Lower leg skin (tissue), 4 donors: ENCODE data around the gene FRMD8. TPM values are rescaled to one million over a fixed set of nuclear protein-coding genes. Genes with fewer than 3 reads are reported as not detected.
"Not testable (repeated sequence)": the region's sequence is repeated elsewhere in the genome, so short reads cannot be mapped to it uniquely, and the experiment has no call there.

Experiments used
- DNase-seq, 2 donors: peaks; one replicate each; pipeline ENCODE4 v3.0.0-alpha.2; 2019; ENCODE audit warnings: low spot score in 2 of 2
- H3K4me3 ChIP-seq: fragments of 200-600 bp; sonication (generic); 2 replicates; pipeline ENCODE4 v1.5.1; 2017; ENCODE audit warnings: mild to moderate bottlenecking, low read depth; ENCODE audit not compliant: poor library complexity, severe bottlenecking
- CTCF ChIP-seq, 3 donors: fragments of 450-650 bp; IDR thresholded peaks; one replicate each; pipeline ENCODE4 v1.5.1; 2016; ENCODE audit warnings: antibody characterized with exemption in 3 of 3, mild to moderate bottlenecking in 3 of 3, moderate library complexity in 2 of 3
- POLR2A ChIP-seq, 2 donors: fragments of 450-650 bp; IDR thresholded peaks; one replicate each; pipeline ENCODE4 v1.6.1; 2016 to 2017; ENCODE audit warnings: antibody characterized with exemption in 2 of 2, mild to moderate bottlenecking in 1 of 2, moderate library complexity in 1 of 2
- WGBS, 2 donors: methylation state at CpG; one replicate each; pipeline ENCODE4 v1.1.5; 2018; 5-methylcytosine and 5-hydroxymethylcytosine counted together
- intact Hi-C: fragments of 100-400 bp; cut with DNase I; formaldehyde crosslinking; loops from one replicate; pipeline ENCODE4 v1.15.0; 2023; ENCODE audit warnings: low total_unique reads
- total RNA-seq, 4 donors: library from RNA; depleted of rRNA; stranded (reverse); fragments of >200 nt; gene quantifications; one replicate each; pipeline ENCODE4 v1.1.0, GENCODE V29; 2016

Gene FRMD8
- total RNA-seq, 4 donors from 2014 or later, result 81.8 to 135 (median 112) TPM

DNA sequence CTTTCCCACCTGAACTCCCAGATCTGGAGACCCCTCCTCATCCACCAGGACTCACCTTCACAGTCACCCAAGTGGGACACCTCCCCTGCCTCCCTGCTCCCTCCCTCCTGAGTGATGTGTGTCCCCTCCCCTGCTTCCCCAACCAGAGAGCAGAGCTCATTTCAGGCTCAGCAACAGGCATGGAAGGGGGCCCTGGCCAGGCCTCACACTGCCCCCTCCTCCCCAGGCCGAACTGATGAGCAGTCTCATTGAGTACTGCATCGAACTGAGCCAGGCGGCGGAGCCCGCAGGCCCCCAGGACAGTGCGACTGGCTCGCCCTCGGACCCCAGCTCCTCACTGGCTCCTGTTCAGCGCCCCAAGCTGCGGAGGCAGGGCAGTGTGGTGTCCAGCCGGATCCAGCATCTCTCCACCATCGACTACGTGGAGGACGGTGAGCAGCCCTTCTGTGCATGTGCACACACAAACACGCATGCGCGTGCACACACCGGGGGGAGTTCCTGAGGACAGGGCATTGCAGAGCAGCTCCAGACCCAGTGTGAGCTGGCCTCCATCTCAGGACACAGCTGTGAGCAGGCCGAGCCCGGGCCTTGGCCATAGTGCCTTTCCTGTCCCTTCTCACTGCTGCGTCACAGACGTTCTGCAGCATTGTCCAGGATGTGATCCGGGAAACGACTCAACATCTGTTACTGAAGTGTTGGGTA, 18.4 kb downstream of the FRMD8 start:
- 88 to 93% methylated on average over 22 to 24 of the region's 24 CpGs for WGBS, 2 donors
- intact Hi-C loops, result no loop called here
- TF ChIP-seq POLR2A (IDR thresholded peaks at IDR 0.05) (no peak), CTCF (IDR thresholded peaks at IDR 0.05) (no peak)

GRCh38 chr11:65410936-65411680, 24.7 kb downstream of the FRMD8 start:
- TF ChIP-seq POLR2A (IDR thresholded peaks at IDR 0.05), result no peak
- TF ChIP-seq CTCF (IDR thresholded peaks at IDR 0.05), result no peak
- H3K4me3 ChIP-seq, result no peak overlapping the region
- no peak for DNase-seq
- WGBS, 2 donors, result 87 to 88% methylated on average over 26 to 29 of the region's 29 CpGs
- intact Hi-C loops, result no loop called here

More for the DNA sequence above, 18.4 kb downstream of the FRMD8 start:
- DNase-seq, result no peak
- H3K4me3 ChIP-seq, result no peak overlapping the region

DNA sequence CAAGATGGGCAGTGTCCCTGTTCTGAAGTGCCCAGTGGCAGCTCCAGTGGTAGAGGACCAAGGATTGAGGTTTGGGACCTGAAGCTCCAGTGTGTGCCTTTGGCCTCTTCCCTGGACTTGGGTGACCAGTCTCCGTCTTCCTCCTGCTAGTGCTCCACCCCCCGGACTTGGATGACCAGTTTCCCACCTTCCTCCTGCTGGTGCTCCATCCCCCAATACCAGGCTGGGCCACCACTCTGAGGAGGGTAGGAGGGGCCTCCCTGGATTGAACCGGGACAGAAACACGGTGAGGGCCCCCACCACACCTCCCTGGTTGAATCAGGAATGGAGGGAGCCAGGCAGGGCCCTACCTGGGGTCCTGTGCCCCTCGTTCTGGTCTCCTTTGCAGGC, 25.2 kb downstream of the FRMD8 start:
- TF ChIP-seq CTCF (IDR thresholded peaks at IDR 0.05) (no peak), POLR2A (IDR thresholded peaks at IDR 0.05) (no peak)
- intact Hi-C loops, result no loop called here
- H3K4me3 ChIP-seq, result no peak overlapping the region
- 61 to 84% methylated on average over 5 of the region's 5 CpGs for WGBS, 2 donors
- no peak for DNase-seq

- no peak for TF ChIP-seq CTCF (IDR thresholded peaks at IDR 0.05)
- TF ChIP-seq POLR2A (IDR thresholded peaks at IDR 0.05), result no peak
- no peak overlapping the region for H3K4me3 ChIP-seq
- no peak for DNase-seq
- 79 to 81% methylated on average over 23 to 24 of the region's 24 CpGs for WGBS, 2 donors
- intact Hi-C loops, result no loop called here
Measured at GRCh38 chr11:65412271-65413076, 26.0 kb downstream of the FRMD8 start.

DNA sequence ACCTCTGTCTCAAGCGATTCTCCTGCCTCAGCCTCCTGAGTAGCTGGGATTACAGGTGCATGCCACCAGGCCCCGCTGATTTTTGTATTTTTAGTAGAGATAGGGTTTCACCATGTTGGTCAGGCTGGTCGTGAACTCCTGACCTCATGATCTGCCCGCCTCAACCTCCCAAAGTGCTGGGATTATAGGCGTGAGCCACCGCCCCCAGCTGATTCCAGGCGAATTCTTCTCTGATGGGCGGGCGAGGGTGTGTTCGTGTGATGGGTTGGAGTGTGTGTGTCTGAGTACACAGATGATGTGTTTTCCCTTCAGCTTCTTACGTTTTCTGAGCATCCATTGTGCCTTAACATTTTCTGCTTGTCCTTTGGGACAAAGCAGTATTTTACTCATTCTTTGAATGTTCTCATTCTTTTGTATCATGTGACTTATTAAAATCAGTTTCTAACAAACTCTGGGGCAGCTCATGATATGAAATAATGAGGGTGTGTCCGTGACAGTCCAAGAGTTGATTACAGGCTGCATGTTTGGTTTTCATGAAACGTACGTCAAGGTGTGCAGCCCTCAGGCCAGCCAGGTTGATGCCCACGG, 26.7 kb downstream of the FRMD8 start:
- WGBS, 2 donors, result 75 to 85% methylated on average over 15 of the region's 15 CpGs
- DNase-seq, H3K4me3 ChIP-seq, intact Hi-C loops: not testable (repeated sequence)
